ENCODE measurements around the gene PRR13. TPM values are rescaled to one million over a fixed set of nuclear protein-coding genes. Genes with fewer than 3 reads are reported as not detected.
A peak's percentile ranks its signal among the peaks of the same experiment; 100 is the strongest.

Gene PRR13
- total RNA-seq, 4 donors from 2014 or later, result 24.9 to 72.9 (median 51.1) TPM

- no peak for DNase-seq
- WGBS, 2 donors, result 66 to 74% methylated on average over 8 to 15 of the region's 20 CpGs
These were observed 50.7 kb downstream of the PRR13 start for GRCh38 chr12:53492188-53492587.

GRCh38 chr12:53492830-53493609 is 51.5 kb downstream of the PRR13 start:
- intact Hi-C loops (cut with DNase I), result no loop called here
- peak overlapping the region; percentile 69 to 89 (median 86) for H3K27ac ChIP-seq
- no peaks in the 10 kb centered on the region for H3K27me3 ChIP-seq
- DNase-seq, result peak; percentile 63
- H3K9me3 ChIP-seq, result no peaks in the 10 kb centered on the region
- 1% methylated on average over 10 to 19 of the region's 52 CpGs for WGBS, 2 donors
- peak overlapping the region; percentile 46 to 72 (median 66) for H3K4me3 ChIP-seq
- H3K4me1 ChIP-seq, result peaks cover 9 to 56% (median 18%) of the 10 kb centered on the region in 3 donors
- TF ChIP-seq POLR2A (IDR thresholded peaks at IDR 0.05) (peak in 2 of 4 donors; percentile 64 to 82), CTCF (IDR thresholded peaks at IDR 0.05) (peak in 1 of 6 experiments; percentile 10)
- H3K36me3 ChIP-seq, result no peaks in the 10 kb centered on the region

More at GRCh38 chr12:53492188-53492587, 50.7 kb downstream of the PRR13 start:
- peaks cover 9 to 48% (median 18%) of the 10 kb centered on the region in 3 donors for H3K4me1 ChIP-seq
- peaks cover 0 to 4% (median 0%) of the 10 kb centered on the region in 3 donors for H3K36me3 ChIP-seq
- H3K4me3 ChIP-seq, result peak overlapping the region in 3 of 4 donors; percentile 61 to 72 (median 70)
- H3K27me3 ChIP-seq, result no peaks in the 10 kb centered on the region
- H3K9me3 ChIP-seq, result no peaks in the 10 kb centered on the region
- TF ChIP-seq POLR2A (IDR thresholded peaks at IDR 0.05) (no peak), CTCF (IDR thresholded peaks at IDR 0.05) (no peak)
- intact Hi-C loops (cut with DNase I), result no loop called here
- H3K27ac ChIP-seq, result peak overlapping the region; percentile 69 to 89 (median 86)

GRCh38 chr12:53493610-53494391 is 52.3 kb downstream of the PRR13 start:
- WGBS, 2 donors, result 27 to 36% methylated on average over 7 to 10 of the region's 11 CpGs
- no peaks in the 10 kb centered on the region for H3K36me3 ChIP-seq
- peaks cover 14 to 64% (median 26%) of the 10 kb centered on the region in 3 donors for H3K4me1 ChIP-seq
- intact Hi-C loops (cut with DNase I), result no loop called here
- TF ChIP-seq CTCF (IDR thresholded peaks at IDR 0.05) (no peak), POLR2A (IDR thresholded peaks at IDR 0.05) (no peak)
- no peaks in the 10 kb centered on the region for H3K27me3 ChIP-seq
- DNase-seq, result no peak
- no peaks in the 10 kb centered on the region for H3K9me3 ChIP-seq
- H3K27ac ChIP-seq, result peak overlapping the region; percentile 69 to 89 (median 86)
- peak overlapping the region; percentile 46 to 72 (median 66) for H3K4me3 ChIP-seq

Other genes with a start within 250 kb of the PRR13 start
- 1 to 10 TPM; 4.2 to 7.2 (median 5.9) TPM for gene ITGB7, start 234.5 kb upstream of the PRR13 start, total RNA-seq
- gene RARG, start 209.5 kb upstream of the PRR13 start, total RNA-seq, result 100 to 1,000 TPM in 3 of 4 donors, 10 to 100 TPM in 1; 98.0 to 171 (median 125) TPM
- 10 to 100 TPM; 32.2 to 85.6 (median 48.0) TPM for gene ESPL1, start 173.4 kb upstream of the PRR13 start, total RNA-seq
- 100 to 1,000 TPM; 203 to 638 (median 324) TPM for gene PFDN5, start 146.2 kb upstream of the PRR13 start, total RNA-seq
- 10 to 100 TPM; 25.2 to 33.2 (median 28.3) TPM for gene MYG1, start 142.0 kb upstream of the PRR13 start, total RNA-seq
- gene AAAS, start 120.1 kb upstream of the PRR13 start, total RNA-seq, result 10 to 100 TPM; 29.4 to 33.9 (median 30.0) TPM
- not detected for gene SP7, start 105.4 kb upstream of the PRR13 start, total RNA-seq
- gene SP1, start 61.6 kb upstream of the PRR13 start, total RNA-seq, result 10 to 100 TPM; 58.2 to 78.4 (median 62.0) TPM
- gene AMHR2, start 17.9 kb upstream of the PRR13 start, total RNA-seq, result under 1 TPM in 1 of 4 donors, not detected in 3; 0.76 TPM
- gene PCBP2, start 10.4 kb downstream of the PRR13 start, total RNA-seq, result 100 to 1,000 TPM; 202 to 400 (median 287) TPM
- gene MAP3K12, start 57.7 kb downstream of the PRR13 start, total RNA-seq, result 1 to 10 TPM in 3 of 4 donors, under 1 TPM in 1; 0.80 to 8.4 (median 2.7) TPM
- gene TARBP2, start 59.5 kb downstream of the PRR13 start, total RNA-seq, result 10 to 100 TPM; 19.5 to 25.9 (median 22.7) TPM
- under 1 TPM in 1 of 4 donors, not detected in 3; 0.70 TPM for gene NPFF, start 65.8 kb downstream of the PRR13 start, total RNA-seq
- gene ATF7, start 184.6 kb downstream of the PRR13 start, total RNA-seq, result 10 to 100 TPM; 12.5 to 28.0 (median 20.6) TPM
- gene ATP5MC2, start 234.3 kb downstream of the PRR13 start, total RNA-seq, result 100 to 1,000 TPM; 240 to 303 (median 268) TPM

All from esophagus squamous epithelium (tissue), 5 donors.